HEK293 (cell line): ENCODE data around the gene NLGN3.

Source experiments
- CTCF ChIA-PET: fragments of 350-600 bp; formaldehyde crosslinking; extraction: SDS; loops from one replicate; lab custom pipeline; 2021; ENCODE audit warnings: antibody characterized with exemption; lab: Yijun Ruan, JAX
- POLR2A ChIA-PET: fragments of 300-600 bp; formaldehyde crosslinking; extraction: SDS; loops from one replicate; lab custom pipeline; 2020; ENCODE audit warnings: antibody characterized with exemption, inconsistent platforms; lab: Yijun Ruan, JAX
- H3K27ac ChIP-seq: fragments of 200-500 bp; sonication (Bioruptor generic); 2 replicates; pipeline ENCODE4 v1.5.1; 2014; ENCODE audit warnings: low read depth, low read length, control low read depth, inconsistent platforms; ENCODE audit errors: extremely low read depth
- H3K36me3 ChIP-seq, 2 experiments: fragments of 200-500 bp in 1 of 2; sonication (Bioruptor generic) in 1 of 2; 1 replicate in 1 of 2; 2 replicates in 1 of 2; pipeline ENCODE4 v1.5.1; 2014 to 2017; ENCODE audit warnings: inconsistent platforms in 2 of 2, low read length in 2 of 2; ENCODE audit not compliant: control insufficient read depth in 2 of 2, insufficient read depth in 1 of 2
- H3K4me1 ChIP-seq: fragments of 200-500 bp; sonication (Bioruptor generic); 2 replicates; pipeline ENCODE4 v1.5.1; 2014; ENCODE audit warnings: mild to moderate bottlenecking, low read length, inconsistent platforms; ENCODE audit not compliant: control insufficient read depth, insufficient read depth
- H3K4me3 ChIP-seq: 2 replicates; pipeline ENCODE4 v1.5.1; 2011; ENCODE audit warnings: low read depth, mild to moderate bottlenecking, control low read depth, low read length, moderate library complexity
- H3K9me3 ChIP-seq: fragments of 200-500 bp; sonication (Bioruptor generic); 2 replicates; pipeline ENCODE4 v1.5.1; 2014; ENCODE audit warnings: low read depth, low read length, inconsistent platforms; ENCODE audit not compliant: control insufficient read depth, insufficient read depth
- EGR2 ChIP-seq: fragments of 450-650 bp; formaldehyde crosslinking; IDR thresholded peaks from 2 replicates; pipeline ENCODE4 v1.5.1; 2016; ENCODE audit warnings: low read depth, missing biosample characterization, missing genetic modification characterization
- GLIS1 ChIP-seq: fragments of 450-650 bp; formaldehyde crosslinking; IDR thresholded peaks from 2 replicates; pipeline ENCODE4 v1.5.1; 2016; ENCODE audit warnings: missing biosample characterization, missing genetic modification characterization
- KLF16 ChIP-seq: fragments of 450-650 bp; formaldehyde crosslinking; IDR thresholded peaks from 2 replicates; pipeline ENCODE4 v1.5.1; 2017; ENCODE audit warnings: missing biosample characterization, missing genetic modification characterization
- SCRT2 ChIP-seq: fragments of 450-650 bp; formaldehyde crosslinking; IDR thresholded peaks from 2 replicates; pipeline ENCODE4 v1.5.1; 2016; ENCODE audit warnings: missing biosample characterization, missing genetic modification characterization
- SETDB1 ChIP-seq: IDR thresholded peaks from one replicate; pipeline ENCODE4 v1.6.1; 2017; ENCODE audit warnings: mild to moderate bottlenecking, low read length, moderate library complexity, mixed read lengths; ENCODE audit not compliant: insufficient read length
- SP2 ChIP-seq: fragments of 450-650 bp; formaldehyde crosslinking; IDR thresholded peaks from 2 replicates; pipeline ENCODE4 v1.5.1; 2016; ENCODE audit warnings: missing biosample characterization, missing genetic modification characterization
- SP7 ChIP-seq: fragments of 450-650 bp; formaldehyde crosslinking; IDR thresholded peaks from 2 replicates; pipeline ENCODE4 v1.5.1; 2016; ENCODE audit warnings: missing biosample characterization, missing genetic modification characterization
- ZBTB20 ChIP-seq: fragments of 450-650 bp; formaldehyde crosslinking; IDR thresholded peaks from 2 replicates; pipeline ENCODE4 v1.5.1; 2016; ENCODE audit warnings: missing biosample characterization, missing genetic modification characterization
- ZNF169 ChIP-seq: fragments of 450-650 bp; formaldehyde crosslinking; IDR thresholded peaks from 2 replicates; pipeline ENCODE4 v1.5.1; 2016; ENCODE audit warnings: missing biosample characterization, missing genetic modification characterization
- ZNF184 ChIP-seq: fragments of 450-650 bp; IDR thresholded peaks from 2 replicates; pipeline ENCODE4 v1.5.1; 2018; ENCODE audit warnings: missing biosample characterization, mild to moderate bottlenecking, missing genetic modification characterization
- ZNF221 ChIP-seq: fragments of 450-650 bp; formaldehyde crosslinking; IDR thresholded peaks from 2 replicates; pipeline ENCODE4 v1.5.1; 2017; ENCODE audit warnings: missing biosample characterization, missing genetic modification characterization, borderline replicate concordance
- ZNF335 ChIP-seq: fragments of 450-650 bp; formaldehyde crosslinking; conservative IDR thresholded peaks from 2 replicates; pipeline ENCODE4 v1.5.1; 2016; ENCODE audit warnings: missing biosample characterization, missing genetic modification characterization
- ZNF530 ChIP-seq: fragments of 450-650 bp; formaldehyde crosslinking; IDR thresholded peaks from 2 replicates; pipeline ENCODE4 v1.5.1; 2016; ENCODE audit warnings: low read depth, missing biosample characterization, missing genetic modification characterization
- ZNF561 ChIP-seq: fragments of 450-650 bp; IDR thresholded peaks from 2 replicates; pipeline ENCODE4 v1.5.1; 2018; ENCODE audit warnings: missing biosample characterization, missing genetic modification characterization, borderline replicate concordance
- ZNF654 ChIP-seq: fragments of 450-650 bp; formaldehyde crosslinking; IDR thresholded peaks from 2 replicates; pipeline ENCODE4 v1.5.1; 2016; ENCODE audit warnings: low read depth, missing biosample characterization, missing genetic modification characterization
- ZNF768 ChIP-seq: fragments of 450-650 bp; formaldehyde crosslinking; IDR thresholded peaks from 2 replicates; pipeline ENCODE4 v1.5.1; 2018; ENCODE audit warnings: missing biosample characterization, mild to moderate bottlenecking, missing genetic modification characterization
- ZNF777 ChIP-seq: fragments of 450-650 bp; formaldehyde crosslinking; IDR thresholded peaks from 2 replicates; pipeline ENCODE4 v1.5.1; 2017; ENCODE audit warnings: missing biosample characterization, missing genetic modification characterization, borderline replicate concordance
- ZSCAN16 ChIP-seq: fragments of 450-650 bp; formaldehyde crosslinking; IDR thresholded peaks from 2 replicates; pipeline ENCODE4 v1.5.1; 2016; ENCODE audit warnings: missing biosample characterization, missing genetic modification characterization
- TF ChIP-seq, protein P1 (sequence below): IDR thresholded peaks from 2 replicates; pipeline ENCODE4 v1.6.1; 2011; ENCODE audit warnings: mild to moderate bottlenecking, low read depth, low read length, borderline replicate concordance
- TF ChIP-seq, protein P2 (sequence below): fragments of 450-650 bp; formaldehyde crosslinking; IDR thresholded peaks from 2 replicates; pipeline ENCODE4 v1.5.1; 2016; ENCODE audit warnings: missing biosample characterization, missing genetic modification characterization
- TF ChIP-seq, protein P3 (sequence below): fragments of 450-650 bp; formaldehyde crosslinking; IDR thresholded peaks from 2 replicates; pipeline ENCODE4 v1.5.1; 2016; ENCODE audit warnings: missing biosample characterization, missing genetic modification characterization
- TF ChIP-seq, protein P4 (sequence below): fragments of 450-650 bp; formaldehyde crosslinking; IDR thresholded peaks from 2 replicates; pipeline ENCODE4 v1.5.1; 2016; ENCODE audit warnings: missing biosample characterization, missing genetic modification characterization
- TF ChIP-seq, protein P5 (sequence below): fragments of 450-650 bp; formaldehyde crosslinking; IDR thresholded peaks from 2 replicates; pipeline ENCODE4 v1.5.1; 2016; ENCODE audit warnings: missing biosample characterization, missing genetic modification characterization
- TF ChIP-seq, protein P6 (sequence below): fragments of 450-650 bp; formaldehyde crosslinking; IDR thresholded peaks from 2 replicates; pipeline ENCODE4 v1.5.1; 2017; ENCODE audit warnings: missing biosample characterization, missing genetic modification characterization

Gene NLGN3

DNA sequence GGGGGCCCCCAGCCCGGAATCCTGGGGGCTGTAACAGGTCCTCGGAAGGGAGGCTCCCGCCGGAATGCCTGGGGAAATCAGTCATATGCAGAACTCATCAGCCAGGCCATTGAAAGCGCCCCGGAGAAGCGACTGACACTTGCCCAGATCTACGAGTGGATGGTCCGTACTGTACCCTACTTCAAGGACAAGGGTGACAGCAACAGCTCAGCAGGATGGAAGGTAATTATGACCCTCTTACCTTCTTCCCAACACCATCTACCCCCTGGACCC is 47.9 kb upstream of the NLGN3 start:
- TF ChIP-seq ZBTB20 (tag by site-specific recombination) (0 out of 2 replicates have a peak, but pooled peaks have one; percentile 43), ZNF335 (tag by site-specific recombination) (peak; percentile 76)
- TF ChIP-seq, protein P1, sequence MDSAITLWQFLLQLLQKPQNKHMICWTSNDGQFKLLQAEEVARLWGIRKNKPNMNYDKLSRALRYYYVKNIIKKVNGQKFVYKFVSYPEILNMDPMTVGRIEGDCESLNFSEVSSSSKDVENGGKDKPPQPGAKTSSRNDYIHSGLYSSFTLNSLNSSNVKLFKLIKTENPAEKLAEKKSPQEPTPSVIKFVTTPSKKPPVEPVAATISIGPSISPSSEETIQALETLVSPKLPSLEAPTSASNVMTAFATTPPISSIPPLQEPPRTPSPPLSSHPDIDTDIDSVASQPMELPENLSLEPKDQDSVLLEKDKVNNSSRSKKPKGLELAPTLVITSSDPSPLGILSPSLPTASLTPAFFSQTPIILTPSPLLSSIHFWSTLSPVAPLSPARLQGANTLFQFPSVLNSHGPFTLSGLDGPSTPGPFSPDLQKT = no peak
- TF ChIP-seq, all 188 proteins: peak for 2
- no peaks in the 10 kb centered on the region for H3K9me3 ChIP-seq

DNA sequence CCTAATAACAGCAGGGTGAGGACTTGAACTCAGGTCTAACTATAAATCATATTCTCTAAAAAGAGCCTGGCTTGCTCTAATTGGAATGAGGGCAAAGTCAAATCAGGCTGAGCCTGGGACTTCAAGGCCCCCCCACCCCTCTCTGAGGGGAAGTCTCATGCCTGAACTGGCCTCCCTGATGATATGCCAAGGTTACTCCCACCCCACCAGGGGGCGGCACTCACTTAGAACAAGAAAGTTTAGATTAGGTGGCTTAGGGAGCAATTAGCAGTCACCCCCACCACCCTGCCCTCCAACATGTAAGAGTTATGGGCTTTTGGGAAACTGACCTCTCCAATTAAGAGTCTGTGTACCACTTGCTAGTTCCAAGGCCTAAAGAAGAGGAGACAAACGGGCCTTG is 46.3 kb upstream of the NLGN3 start:
- Histone ChIP-seq H3K4me1 (peaks cover 3% of the 10 kb centered on the region; the same call in 1 of the 2 replicates), H3K9me3 (no peaks in the 10 kb centered on the region), H3K4me3 (no peak overlapping the region), H3K27ac (no peak overlapping the region), H3K36me3 (peaks cover 0 to 17% of the 10 kb centered on the region in 2 experiments; a peak in 1 of 3 replicates)
- CTCF ChIA-PET = interaction anchor here (1.0 kb wide), 1 partner anchor 10 kb away, joined by 4 read pairs; no protein-coding TSS in a partner anchor
- POLR2A ChIA-PET = no interaction called here
- TF ChIP-seq, protein P2, sequence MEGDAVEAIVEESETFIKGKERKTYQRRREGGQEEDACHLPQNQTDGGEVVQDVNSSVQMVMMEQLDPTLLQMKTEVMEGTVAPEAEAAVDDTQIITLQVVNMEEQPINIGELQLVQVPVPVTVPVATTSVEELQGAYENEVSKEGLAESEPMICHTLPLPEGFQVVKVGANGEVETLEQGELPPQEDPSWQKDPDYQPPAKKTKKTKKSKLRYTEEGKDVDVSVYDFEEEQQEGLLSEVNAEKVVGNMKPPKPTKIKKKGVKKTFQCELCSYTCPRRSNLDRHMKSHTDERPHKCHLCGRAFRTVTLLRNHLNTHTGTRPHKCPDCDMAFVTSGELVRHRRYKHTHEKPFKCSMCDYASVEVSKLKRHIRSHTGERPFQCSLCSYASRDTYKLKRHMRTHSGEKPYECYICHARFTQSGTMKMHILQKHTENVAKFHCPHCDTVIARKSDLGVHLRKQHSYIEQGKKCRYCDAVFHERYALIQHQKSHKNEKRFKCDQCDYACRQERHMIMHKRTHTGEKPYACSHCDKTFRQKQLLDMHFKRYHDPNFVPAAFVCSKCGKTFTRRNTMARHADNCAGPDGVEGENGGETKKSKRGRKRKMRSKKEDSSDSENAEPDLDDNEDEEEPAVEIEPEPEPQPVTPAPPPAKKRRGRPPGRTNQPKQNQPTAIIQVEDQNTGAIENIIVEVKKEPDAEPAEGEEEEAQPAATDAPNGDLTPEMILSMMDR = no peak
- TF ChIP-seq, protein P3, sequence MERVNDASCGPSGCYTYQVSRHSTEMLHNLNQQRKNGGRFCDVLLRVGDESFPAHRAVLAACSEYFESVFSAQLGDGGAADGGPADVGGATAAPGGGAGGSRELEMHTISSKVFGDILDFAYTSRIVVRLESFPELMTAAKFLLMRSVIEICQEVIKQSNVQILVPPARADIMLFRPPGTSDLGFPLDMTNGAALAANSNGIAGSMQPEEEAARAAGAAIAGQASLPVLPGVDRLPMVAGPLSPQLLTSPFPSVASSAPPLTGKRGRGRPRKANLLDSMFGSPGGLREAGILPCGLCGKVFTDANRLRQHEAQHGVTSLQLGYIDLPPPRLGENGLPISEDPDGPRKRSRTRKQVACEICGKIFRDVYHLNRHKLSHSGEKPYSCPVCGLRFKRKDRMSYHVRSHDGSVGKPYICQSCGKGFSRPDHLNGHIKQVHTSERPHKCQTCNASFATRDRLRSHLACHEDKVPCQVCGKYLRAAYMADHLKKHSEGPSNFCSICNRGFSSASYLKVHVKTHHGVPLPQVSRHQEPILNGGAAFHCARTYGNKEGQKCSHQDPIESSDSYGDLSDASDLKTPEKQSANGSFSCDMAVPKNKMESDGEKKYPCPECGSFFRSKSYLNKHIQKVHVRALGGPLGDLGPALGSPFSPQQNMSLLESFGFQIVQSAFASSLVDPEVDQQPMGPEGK (tag by site-specific recombination) = 0 out of 2 replicates have a peak, but pooled peaks have one; percentile 26
- no peak for TF ChIP-seq SCRT2
- TF ChIP-seq, protein P4, sequence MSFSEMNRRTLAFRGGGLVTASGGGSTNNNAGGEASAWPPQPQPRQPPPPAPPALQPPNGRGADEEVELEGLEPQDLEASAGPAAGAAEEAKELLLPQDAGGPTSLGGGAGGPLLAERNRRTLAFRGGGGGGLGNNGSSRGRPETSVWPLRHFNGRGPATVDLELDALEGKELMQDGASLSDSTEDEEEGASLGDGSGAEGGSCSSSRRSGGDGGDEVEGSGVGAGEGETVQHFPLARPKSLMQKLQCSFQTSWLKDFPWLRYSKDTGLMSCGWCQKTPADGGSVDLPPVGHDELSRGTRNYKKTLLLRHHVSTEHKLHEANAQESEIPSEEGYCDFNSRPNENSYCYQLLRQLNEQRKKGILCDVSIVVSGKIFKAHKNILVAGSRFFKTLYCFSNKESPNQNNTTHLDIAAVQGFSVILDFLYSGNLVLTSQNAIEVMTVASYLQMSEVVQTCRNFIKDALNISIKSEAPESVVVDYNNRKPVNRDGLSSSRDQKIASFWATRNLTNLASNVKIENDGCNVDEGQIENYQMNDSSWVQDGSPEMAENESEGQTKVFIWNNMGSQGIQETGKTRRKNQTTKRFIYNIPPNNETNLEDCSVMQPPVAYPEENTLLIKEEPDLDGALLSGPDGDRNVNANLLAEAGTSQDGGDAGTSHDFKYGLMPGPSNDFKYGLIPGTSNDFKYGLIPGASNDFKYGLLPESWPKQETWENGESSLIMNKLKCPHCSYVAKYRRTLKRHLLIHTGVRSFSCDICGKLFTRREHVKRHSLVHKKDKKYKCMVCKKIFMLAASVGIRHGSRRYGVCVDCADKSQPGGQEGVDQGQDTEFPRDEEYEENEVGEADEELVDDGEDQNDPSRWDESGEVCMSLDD = no peak
- peak; percentile 49 for TF ChIP-seq SP2 (tag by site-specific recombination)
- TF ChIP-seq ZNF530 (tag by site-specific recombination) = no peak
- no peak for TF ChIP-seq ZNF561
- no peak for TF ChIP-seq ZNF169 (tag by site-specific recombination)
- TF ChIP-seq SP7 (tag by site-specific recombination) = 0 out of 2 replicates have a peak, but pooled peaks have one; percentile 15
- no peak for TF ChIP-seq ZNF777
- TF ChIP-seq ZNF184 (tag by site-specific recombination) = no peak
- TF ChIP-seq ZNF654 = peak; percentile 43
- no peak for TF ChIP-seq ZNF221
- no peak for TF ChIP-seq EGR2 (tag by site-specific recombination)
- TF ChIP-seq ZSCAN16 = no peak
- TF ChIP-seq, protein P5, sequence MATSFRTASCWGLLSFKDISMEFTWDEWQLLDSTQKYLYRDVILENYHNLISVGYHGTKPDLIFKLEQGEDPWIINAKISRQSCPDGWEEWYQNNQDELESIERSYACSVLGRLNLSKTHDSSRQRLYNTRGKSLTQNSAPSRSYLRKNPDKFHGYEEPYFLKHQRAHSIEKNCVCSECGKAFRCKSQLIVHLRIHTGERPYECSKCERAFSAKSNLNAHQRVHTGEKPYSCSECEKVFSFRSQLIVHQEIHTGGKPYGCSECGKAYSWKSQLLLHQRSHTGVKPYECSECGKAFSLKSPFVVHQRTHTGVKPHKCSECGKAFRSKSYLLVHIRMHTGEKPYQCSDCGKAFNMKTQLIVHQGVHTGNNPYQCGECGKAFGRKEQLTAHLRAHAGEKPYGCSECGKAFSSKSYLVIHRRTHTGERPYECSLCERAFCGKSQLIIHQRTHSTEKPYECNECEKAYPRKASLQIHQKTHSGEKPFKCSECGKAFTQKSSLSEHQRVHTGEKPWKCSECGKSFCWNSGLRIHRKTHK (tag by site-specific recombination) = no peak
- TF ChIP-seq, protein P6, sequence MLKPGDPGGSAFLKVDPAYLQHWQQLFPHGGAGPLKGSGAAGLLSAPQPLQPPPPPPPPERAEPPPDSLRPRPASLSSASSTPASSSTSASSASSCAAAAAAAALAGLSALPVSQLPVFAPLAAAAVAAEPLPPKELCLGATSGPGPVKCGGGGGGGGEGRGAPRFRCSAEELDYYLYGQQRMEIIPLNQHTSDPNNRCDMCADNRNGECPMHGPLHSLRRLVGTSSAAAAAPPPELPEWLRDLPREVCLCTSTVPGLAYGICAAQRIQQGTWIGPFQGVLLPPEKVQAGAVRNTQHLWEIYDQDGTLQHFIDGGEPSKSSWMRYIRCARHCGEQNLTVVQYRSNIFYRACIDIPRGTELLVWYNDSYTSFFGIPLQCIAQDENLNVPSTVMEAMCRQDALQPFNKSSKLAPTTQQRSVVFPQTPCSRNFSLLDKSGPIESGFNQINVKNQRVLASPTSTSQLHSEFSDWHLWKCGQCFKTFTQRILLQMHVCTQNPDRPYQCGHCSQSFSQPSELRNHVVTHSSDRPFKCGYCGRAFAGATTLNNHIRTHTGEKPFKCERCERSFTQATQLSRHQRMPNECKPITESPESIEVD = no peak
- TF ChIP-seq GLIS1 = peak; percentile 14; the same call in 1 of the 2 replicates
- no peak for TF ChIP-seq KLF16 (tag by site-specific recombination)
- TF ChIP-seq SETDB1 = no peak
- no peak for TF ChIP-seq ZNF768 (tag by site-specific recombination)

More for the DNA sequence above, 47.9 kb upstream of the NLGN3 start:
- H3K4me1 ChIP-seq = peaks cover 3% of the 10 kb centered on the region; the same call in 1 of the 2 replicates
- ChIA-PET CTCF (no interaction called here), POLR2A (interaction anchor here (0.9 to 1.2 kb wide), 2 partner anchors 11 to 21 kb away, joined by 3 to 9 read pairs; partner anchors contain the start of gene MED12)
- H3K36me3 ChIP-seq = peaks cover 0 to 12% of the 10 kb centered on the region in 2 experiments; a peak in 1 of 3 replicates
- H3K27ac ChIP-seq = peak overlapping the region; percentile 34; the same call in 1 of the 2 replicates
- H3K4me3 ChIP-seq = peak overlapping the region; percentile 44
